Measurements from ENCODE around the gene CDK3. TPM values are rescaled to one million over a fixed set of nuclear protein-coding genes. Genes with fewer than 3 reads are reported as not detected.

Gene CDK3
- total RNA-seq, 4 donors from 2014 or later, result 5.6 to 33.1 (median 9.6) TPM

DNA sequence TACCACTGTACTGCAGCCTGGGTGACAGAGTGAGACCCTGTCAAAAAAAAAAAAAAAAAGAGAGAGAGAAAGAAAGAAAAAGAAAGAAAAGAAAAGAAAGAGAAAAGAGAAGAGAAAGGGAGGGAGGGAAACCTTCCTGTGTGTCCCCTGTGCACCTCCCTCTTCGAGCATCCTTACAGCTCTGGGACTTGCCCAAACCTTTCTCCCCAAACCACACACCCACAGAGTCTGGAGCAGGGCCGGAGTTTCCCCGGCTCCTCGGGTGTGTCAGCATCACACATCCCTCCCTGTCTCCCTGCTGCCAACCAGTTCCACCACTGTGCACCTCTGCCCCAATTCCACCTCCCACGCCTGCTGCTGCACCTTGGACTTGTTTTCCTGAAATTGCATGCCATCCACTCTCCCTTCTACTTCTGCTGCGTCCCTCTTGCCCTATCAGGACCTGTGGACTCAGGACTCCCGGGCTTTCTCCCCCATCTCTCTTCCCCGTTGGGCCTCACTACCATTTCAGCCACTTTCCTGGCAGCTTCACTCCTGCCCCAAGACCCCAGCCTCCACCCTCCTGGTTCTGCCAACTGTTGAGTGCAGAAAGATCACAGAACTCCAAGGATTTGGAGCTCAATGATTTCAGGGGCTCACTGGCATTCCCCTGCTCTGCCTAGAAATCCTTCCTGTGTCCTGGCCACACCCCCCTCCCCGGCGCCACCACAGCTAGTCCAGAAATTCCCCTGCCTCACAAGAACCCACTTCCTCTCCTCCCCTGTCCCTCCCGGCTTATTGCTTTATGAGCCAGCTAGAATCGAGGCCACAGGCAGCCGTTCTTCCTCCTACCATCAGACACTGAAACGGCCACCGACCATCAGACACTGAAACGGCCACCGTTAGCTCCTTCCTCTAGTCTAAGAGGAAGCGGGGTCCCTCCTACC is 3.7 kb upstream of the CDK3 start:
- no peaks in the 10 kb centered on the region for H3K27me3 ChIP-seq
- DNase-seq (ENCODE audit: low spot score in 2 of 2), result no peak
- H3K36me3 ChIP-seq, result peaks cover 30% of the 10 kb centered on the region
- no peaks in the 10 kb centered on the region for H3K9me3 ChIP-seq
- no peak for TF ChIP-seq POLR2A (IDR thresholded peaks at IDR 0.05)
- TF ChIP-seq CTCF (IDR thresholded peaks at IDR 0.05), result no peak
- TF ChIP-seq POLR2AphosphoS5 (IDR thresholded peaks at IDR 0.05), result no peak
- TF ChIP-seq EP300 (IDR thresholded peaks at IDR 0.05), result no peak
- H3K4me3 ChIP-seq, result no peak overlapping the region
- peaks cover 45% of the 10 kb centered on the region for H3K4me1 ChIP-seq
- 25% methylated on average over 18 of the region's 18 CpGs for WGBS
- H3K27ac ChIP-seq, result peak overlapping the region; percentile 89

DNA sequence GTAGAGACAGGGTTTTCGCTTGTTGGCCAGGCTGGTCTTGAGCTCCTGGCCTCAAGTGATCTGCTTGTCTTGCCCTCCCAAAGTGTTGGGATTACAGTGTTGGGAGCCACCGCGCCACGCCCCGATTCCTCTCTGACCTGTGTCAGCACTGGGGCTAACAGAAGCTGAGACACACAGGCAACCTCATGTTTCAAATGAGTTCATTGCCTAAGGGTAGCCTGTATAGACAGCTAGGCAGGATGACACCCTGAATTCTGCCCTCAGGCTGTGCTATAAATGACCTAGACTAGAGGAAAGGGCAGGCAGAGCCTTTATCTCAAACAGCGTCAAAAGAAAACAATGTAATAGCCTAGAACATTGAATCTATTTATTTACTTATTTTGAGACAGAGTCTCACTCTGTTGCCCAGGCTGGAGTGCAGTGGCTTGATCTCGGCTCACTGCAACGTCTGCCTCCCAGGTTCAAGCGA is 2.3 kb upstream of the CDK3 start:
- H3K4me1 ChIP-seq, result peaks cover 45% of the 10 kb centered on the region
- no peaks in the 10 kb centered on the region for H3K9me3 ChIP-seq
- H3K27ac ChIP-seq, result peak overlapping the region; percentile 89
- no peaks in the 10 kb centered on the region for H3K27me3 ChIP-seq
- DNase-seq (ENCODE audit: low spot score in 2 of 2), result no peak
- peaks cover 24% of the 10 kb centered on the region for H3K36me3 ChIP-seq
- TF ChIP-seq EP300 (IDR thresholded peaks at IDR 0.05), result no peak
- TF ChIP-seq CTCF (IDR thresholded peaks at IDR 0.05), result no peak
- 83% methylated on average over 9 of the region's 9 CpGs for WGBS
- no peak overlapping the region for H3K4me3 ChIP-seq

- 54% methylated on average over 18 of the region's 31 CpGs for WGBS
- no peaks in the 10 kb centered on the region for H3K27me3 ChIP-seq
- peak in 1 of 2 donors; percentile 92 for TF ChIP-seq CTCF (IDR thresholded peaks at IDR 0.05)
- no peak for TF ChIP-seq POLR2A (IDR thresholded peaks at IDR 0.05)
- no peaks in the 10 kb centered on the region for H3K9me3 ChIP-seq
- H3K4me1 ChIP-seq, result peaks cover 45% of the 10 kb centered on the region
- peaks cover 22% of the 10 kb centered on the region for H3K36me3 ChIP-seq
- DNase-seq (ENCODE audit: low spot score in 2 of 2), result no peak
- peak overlapping the region; percentile 49 for H3K27ac ChIP-seq
- no peak overlapping the region for H3K4me3 ChIP-seq
These were observed 470 bp upstream of the CDK3 start for GRCh38 chr17:76000016-76000754.

GRCh38 chr17:76002100-76002499 is 1.4 kb downstream of the CDK3 start:
- no peak overlapping the region for H3K4me3 ChIP-seq
- no peak for TF ChIP-seq EP300 (IDR thresholded peaks at IDR 0.05)
- no peak for TF ChIP-seq POLR2A (IDR thresholded peaks at IDR 0.05)
- TF ChIP-seq CTCF (IDR thresholded peaks at IDR 0.05), result no peak
- TF ChIP-seq POLR2AphosphoS5 (IDR thresholded peaks at IDR 0.05), result no peak
- H3K27ac ChIP-seq, result no peak overlapping the region
- no peak for DNase-seq (ENCODE audit: low spot score in 2 of 2)
- no peaks in the 10 kb centered on the region for H3K27me3 ChIP-seq
- H3K36me3 ChIP-seq, result peaks cover 29% of the 10 kb centered on the region
- H3K4me1 ChIP-seq, result peaks cover 35% of the 10 kb centered on the region
- H3K9me3 ChIP-seq, result no peaks in the 10 kb centered on the region
- WGBS, result 95% methylated on average over 10 of the region's 12 CpGs

GRCh38 chr17:76003915-76004314 is 3.3 kb downstream of the CDK3 start:
- H3K4me1 ChIP-seq, result peaks cover 21% of the 10 kb centered on the region
- WGBS, result 69% methylated on average over 6 of the region's 6 CpGs
- TF ChIP-seq EP300 (IDR thresholded peaks at IDR 0.05) (no peak), POLR2AphosphoS5 (IDR thresholded peaks at IDR 0.05) (no peak), CTCF (IDR thresholded peaks at IDR 0.05) (no peak), POLR2A (IDR thresholded peaks at IDR 0.05) (no peak)
- peaks cover 43% of the 10 kb centered on the region for H3K36me3 ChIP-seq
- H3K9me3 ChIP-seq, result no peaks in the 10 kb centered on the region
- H3K27ac ChIP-seq, result no peak overlapping the region
- no peaks in the 10 kb centered on the region for H3K27me3 ChIP-seq
- DNase-seq (ENCODE audit: low spot score in 2 of 2), result no peak
- H3K4me3 ChIP-seq, result no peak overlapping the region
